ENCODE measurements around the gene HMCN1.
"Not testable (repeated sequence)": the region's sequence is repeated elsewhere in the genome, so short reads cannot be mapped to it uniquely, and the experiment has no call there.

Gene HMCN1

DNA sequence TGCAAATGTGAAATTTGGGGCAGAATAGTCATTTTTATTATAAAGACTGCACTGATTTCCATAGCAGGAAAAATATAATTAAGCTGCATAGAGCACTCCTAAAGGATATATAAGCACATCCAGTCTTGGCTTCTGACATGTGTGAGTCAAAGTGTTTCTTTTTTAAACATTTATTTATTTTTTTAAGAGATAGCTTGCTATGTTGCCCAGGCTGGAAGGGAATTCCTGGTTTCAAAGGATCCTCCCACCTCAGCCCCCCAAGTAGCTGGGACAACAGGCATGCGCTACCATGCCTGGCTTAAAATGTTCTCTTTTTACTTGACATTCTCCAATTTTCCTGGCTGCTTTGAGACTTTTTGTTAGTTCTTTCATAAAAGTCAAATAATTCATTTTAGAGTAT, 126.1 kb downstream of the HMCN1 start:
- DNase-seq, result no peak

DNA sequence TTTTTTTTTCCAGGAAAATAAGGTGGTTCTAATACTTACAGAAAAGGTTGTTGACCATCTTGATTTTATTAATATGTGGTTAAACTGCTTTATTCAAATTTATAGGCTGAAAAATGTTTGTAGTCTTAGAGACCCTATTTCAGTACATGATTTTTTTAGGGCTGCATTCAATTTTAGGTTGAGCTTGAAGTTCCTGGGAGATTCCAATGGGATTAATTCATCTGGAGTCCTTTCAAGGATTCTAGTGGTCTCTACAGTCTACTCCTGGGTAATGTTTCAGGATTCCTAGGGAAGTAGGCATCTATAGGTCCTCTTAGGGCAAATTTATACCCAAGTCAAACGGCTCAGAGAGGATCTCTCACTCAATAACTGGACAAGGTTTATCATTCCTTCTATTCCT, 126.7 kb downstream of the HMCN1 start:
- DNase-seq, result no peak

DNA sequence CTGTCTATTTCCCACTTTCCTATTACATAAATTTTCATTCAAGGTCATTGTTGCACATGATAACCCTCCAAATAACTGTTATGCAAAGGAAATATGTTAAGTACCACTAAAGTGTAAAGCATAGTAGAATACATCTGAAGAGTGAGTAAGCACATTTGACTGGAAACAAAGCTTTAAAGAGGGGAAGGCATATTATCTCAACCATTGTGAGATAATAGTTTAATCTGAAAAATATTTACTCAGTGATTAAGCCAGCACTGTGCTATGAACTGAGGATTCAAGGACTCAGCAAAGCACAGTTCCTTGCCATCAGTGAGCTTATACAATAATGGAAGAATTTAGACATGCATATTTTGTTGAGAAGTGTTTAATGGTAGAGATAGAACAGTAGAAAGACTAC, 127.4 kb downstream of the HMCN1 start:
- no peak for DNase-seq

DNA sequence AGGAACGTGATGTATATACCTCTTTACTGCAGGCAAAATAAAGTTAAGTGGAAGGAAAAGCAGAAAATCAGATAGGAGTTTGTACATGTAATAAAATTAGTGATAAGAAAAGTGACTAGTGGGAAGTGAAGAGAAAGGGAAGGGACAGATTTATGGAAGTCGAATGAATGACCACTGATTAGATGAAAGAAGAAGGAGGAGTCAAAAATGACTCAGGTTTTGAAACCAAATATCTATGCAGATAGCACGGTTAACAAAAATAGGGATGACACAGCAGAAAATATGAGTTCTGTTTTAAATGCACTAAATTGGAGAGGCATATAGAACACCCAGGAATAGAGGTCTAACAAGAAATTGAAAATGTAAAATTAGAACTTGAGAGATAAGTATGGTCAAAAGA, 128.0 kb downstream of the HMCN1 start:
- DNase-seq, result no peak

DNA sequence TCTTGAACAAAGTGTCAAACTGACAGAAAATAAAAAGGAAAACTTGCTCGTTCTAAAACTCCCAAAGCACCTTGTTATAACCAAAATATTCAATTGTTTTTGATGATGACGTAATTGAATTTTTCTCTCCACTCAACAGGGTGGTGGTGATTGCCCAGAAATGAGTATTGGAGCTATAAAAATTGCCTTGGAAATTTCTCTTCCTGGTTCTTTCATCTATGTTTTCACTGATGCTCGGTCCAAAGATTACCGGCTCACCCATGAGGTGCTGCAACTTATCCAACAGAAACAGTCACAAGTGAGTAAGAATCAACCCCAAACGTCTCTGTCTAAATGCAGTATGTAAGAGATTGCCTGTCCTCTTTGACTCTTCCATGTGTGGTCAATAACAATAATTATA, 130.1 kb downstream of the HMCN1 start:
- no peak for DNase-seq

DNA sequence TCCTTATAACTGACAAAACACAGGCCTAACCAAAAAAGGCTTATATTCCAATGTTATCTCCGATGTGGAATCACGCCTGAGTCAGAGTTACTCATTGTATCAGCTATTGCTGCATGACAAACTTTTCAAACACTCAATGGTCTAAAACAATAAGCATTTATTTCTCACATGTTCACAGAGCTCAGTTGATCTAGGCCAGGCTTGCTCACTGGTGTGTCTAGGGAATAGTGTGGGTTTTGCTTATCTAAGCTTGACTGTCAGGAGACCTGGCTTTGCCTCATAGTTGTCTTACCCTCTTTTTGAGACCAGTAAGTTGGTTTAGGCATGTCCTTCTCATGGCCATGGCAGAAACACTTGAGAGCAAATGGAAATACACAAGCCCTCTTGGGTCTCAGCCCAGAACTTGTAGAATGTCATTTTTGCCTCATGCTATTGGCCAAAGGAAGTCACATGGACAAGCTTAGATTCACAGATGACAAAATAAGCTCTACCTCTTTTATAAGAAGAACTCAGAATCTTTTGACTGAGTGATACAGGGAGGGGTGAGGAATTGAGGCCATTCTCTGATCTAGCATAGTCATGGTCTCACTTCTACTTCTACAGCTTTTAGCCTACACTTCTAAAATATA, 130.8 kb downstream of the HMCN1 start:
- no peak for DNase-seq

DNA sequence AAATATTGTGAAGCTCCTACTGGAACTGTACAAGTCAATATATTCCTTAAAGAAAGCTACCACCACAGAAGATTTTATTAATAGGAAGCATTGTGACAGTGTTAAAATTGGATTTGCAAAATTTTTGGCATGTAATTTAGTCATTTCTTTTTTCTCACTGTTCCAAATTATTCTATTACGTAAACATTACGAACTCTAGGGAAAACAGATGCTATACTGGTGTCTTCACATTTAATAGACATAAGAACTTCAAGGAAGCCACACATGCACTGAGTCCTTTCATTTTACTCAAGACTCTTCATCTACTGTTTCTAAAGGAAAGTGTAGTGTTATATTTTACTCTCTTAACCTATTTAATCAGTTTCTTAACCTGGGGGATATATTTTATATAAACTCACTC, 135.4 kb downstream of the HMCN1 start:
- no peak for DNase-seq

DNA sequence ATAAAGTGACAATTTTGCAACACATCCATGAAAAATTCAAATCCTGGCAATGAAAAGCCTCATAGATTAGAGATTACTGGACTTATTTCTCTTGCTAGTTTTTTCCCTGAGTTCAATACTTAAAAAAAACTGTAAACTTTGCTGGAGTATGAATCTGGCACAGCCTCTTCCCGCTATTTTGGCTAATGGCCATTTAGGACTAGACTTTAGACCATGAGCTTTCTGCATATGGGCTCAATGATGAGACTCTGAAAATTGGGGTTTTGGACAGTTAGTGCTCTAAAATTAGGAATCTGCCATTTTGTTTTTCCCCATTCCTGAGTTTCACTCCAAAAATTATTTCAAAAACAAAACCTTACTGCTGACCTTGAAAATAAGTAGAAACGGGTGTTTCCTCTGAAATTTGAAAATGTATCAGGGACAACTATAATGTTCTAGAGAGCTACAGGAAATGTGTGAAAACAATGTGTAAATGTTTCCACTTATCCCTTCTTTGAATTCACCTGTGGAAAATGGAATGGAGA, 137.5 kb downstream of the HMCN1 start:
- no peak for DNase-seq

DNA sequence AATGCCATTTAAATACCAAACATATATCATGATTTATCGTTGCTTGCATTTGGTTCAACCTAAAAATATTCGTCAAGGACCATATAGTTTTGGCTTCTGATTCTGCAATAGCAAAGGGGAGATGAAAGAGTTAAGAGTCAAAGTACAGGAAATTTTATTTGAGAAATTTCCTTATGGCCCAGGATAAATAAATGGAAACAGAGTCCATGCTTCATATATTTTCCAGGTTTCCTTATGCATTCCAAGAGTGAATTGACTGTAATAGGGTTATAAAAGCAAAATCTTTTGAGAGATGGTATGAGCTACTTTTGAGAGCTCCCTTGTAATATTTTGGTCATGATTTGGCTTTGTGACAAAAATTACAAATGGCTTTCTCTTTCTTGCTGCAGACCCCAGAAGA, 140.1 kb downstream of the HMCN1 start:
- DNase-seq, result no peak

DNA sequence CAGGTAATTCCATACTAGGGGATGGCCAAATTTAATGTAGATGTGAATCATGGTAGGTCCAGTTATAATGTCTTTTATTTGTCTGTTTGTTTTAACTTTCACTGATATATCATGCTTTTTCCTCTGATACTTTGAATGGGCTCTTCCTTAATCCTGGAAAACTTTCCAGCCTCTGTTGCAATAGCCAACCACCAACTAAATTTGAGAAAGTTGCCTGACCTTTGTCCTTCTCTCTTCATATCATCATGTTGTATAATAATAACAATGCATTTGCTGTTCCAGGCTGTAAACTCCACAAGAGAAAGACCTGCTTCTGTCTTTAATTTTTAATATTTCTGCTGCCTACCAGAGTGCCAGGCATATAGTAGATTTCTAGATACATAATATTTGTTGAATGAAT, 146.1 kb downstream of the HMCN1 start:
- DNase-seq, result no peak

DNA sequence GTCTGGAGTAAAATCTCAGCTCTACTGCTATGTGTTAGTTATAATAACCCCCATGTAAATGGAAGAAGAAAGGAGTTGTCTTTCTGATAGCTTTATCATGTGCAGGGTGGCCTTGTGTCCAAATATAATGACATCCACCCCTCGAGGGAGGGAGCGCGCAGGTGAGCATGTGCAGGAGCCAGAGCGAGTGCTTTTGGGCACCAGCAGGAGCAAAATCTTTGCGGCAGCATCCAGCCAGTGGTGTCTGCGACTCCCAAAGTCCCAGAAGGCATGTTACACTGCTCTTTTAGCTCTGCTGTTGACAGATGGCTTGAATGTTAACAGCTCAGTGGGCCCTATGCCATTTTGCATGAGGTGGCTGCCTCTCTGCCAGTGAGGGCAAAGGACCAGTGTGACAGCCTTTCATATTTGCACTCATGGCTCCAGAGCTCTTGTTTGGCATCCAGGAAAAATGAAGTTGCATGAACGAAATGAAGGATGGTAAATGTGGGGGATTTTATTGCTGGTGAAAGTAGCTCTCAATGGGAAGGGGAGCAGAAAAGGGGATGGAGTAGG, 146.7 kb downstream of the HMCN1 start:
- no peak for DNase-seq

DNA sequence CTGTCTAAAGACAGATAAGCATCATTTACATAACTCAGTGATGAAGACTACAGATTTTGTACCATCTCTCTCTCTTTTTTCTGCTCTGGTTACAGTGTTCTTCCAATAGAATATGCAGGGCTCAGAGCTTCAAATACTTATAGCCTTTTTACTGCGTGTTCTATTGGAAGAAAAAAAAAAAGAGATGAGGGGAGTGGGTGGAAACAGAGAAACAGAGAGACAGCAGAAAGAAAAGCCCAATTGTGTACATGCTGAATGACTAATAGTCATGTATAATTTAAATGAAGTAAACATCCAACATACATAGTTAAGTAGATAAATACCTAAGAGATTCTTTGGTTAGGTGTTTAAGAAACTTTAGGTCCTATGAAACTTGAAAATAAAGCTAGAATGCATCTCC, 151.9 kb downstream of the HMCN1 start:
- DNase-seq, result no peak

DNA sequence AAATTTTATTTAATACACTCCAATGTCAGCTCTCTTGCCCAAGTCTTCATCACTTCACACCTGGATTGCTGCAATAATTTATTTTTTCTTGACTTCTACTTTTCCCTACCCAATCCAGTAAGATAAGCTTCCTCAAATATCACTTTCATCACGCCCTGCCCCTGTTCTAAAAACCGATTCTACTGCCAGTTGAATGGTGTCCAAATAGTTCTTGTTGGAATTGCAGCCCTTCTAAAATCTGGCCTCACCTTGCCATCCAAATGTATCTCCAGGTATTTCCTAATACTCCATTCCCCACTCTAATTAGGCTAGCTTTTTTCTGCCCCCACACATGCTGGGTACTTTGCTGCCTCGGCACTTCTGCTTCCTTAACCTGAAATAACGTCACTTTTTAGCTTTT, 152.5 kb downstream of the HMCN1 start:
- DNase-seq, result no peak

DNA sequence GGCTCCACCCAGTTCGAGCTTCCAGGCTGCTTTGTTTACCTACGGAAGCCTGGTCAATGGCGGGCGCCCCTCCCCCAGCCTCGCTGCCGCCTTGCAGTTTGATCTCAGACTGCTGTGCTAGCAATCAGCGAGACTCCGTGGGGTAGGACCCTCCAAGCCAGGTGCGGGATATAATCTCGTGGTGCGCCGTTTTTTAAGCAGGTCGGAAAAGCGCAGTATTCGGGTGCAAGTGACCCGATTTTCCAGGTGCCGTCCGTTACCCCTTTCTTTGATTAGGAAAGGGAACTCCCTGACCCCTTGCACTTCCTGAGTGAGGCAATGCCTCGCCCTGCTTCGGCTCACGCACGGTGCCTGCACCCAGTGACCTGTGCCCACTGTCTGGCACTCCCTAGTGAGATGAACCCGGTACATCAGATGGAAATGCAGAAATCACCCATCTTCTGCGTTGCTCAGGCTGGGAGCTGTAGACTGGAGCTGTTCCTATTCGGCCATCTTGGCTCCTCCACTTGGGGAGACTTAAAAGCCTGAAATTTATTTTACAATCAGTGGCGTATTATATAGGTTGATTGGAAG, 158.7 kb downstream of the HMCN1 start:
- not testable (repeated sequence) for DNase-seq

DNA sequence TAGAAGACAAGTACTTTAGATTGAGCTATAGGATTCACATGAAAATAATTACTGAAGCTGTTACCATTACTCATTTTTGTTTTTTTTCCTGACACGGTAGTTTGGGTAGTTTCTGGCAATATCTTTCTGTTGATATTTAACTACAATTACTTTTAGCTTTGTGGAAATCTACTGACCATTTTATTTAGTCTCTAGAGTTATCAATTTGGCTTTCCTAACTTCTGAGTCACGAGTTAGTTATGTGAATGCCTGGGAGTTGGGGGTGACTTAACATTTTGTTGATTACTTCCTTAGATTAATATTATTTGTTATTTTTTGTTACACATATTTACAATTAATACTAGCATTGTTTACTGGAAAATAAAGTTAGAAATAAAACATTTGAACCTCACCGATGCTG, 160.6 kb downstream of the HMCN1 start:
- no peak for DNase-seq

DNA sequence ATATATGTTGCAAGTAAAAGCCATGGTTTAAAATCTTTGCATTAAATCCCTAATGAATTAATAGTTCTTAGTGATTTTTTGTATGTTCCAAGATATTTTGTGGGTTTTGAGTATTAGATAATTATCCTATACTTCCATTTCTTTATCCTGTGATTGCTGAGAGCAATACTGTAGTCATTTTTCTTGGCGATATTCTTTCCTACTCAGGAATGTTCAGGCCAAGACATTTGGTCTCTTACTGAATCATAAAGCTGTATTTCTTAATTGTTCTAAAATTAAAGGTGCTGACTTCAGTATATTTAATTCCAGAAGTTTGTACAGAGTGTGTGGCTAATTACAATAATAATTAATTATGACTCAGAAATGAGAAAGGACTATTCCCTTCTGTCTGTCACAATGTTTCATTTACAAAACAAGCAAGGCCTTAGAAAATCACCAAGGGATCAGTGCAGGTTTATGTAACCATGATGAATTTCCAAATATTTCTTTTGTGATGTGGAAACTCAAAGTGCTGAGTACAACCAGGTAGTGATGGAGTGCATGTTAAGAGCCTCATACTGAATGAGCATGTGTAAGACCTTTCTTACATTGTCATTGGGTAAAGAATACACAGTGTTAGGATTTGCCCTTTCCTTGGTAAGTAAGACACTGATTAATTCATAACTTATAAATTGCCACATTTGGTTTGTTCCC, 161.2 kb downstream of the HMCN1 start:
- DNase-seq, result no peak

DNA sequence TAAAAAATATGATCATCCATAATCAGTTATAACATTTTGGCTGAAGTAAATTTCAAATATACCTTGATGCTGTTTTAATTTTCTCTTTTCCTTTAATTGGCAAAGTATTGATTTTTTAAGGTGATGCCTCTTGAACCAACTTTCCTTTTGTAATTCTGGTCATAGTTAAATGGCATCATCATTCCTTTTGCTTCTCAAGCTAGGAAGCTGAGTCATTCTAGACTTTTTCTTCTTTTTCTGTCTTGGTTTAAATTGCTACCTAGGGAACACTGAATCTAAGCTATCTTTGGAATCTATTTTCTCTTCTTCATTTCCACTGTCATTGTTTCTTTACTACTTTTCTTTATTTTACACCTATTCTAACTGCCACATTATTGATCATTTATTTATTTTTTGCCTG, 162.7 kb downstream of the HMCN1 start:
- no peak for DNase-seq

DNA sequence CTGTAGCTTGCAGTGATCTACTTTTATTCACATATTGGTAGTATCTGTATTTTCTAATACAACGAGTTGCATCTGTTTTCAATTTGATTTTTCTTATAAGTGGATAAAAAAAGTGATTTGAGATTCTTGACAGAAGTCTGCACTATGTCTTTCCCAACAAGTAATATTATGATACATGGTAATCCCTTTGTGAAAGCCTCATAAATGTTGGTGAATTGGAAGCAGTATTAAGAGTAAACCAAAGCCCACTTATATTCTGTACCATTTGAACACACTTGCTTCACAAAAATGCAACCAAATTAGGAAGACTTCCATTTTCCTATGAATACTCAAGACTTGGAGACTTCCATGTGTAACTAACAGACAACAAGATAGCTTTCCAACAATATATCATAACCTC, 172.0 kb downstream of the HMCN1 start:
- DNase-seq, result no peak

DNA sequence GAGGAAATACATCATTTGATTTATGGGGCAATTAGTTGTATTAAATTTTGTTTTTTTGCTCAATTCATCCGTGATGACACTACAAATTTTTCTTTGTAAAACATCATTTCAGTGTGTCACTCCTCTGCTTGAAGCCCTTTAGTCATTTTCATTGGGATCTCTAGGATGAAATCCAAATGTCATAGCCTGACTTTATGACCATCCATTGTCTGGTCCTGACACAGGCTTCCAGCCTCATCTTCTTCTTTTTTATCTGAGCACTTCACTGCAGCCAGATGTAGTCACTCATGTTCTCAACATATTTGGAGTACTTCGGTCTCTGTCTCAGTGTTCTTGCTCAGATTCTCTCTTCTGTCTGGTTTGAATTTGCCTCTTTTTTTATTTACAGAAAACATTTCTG, 173.1 kb downstream of the HMCN1 start:
- DNase-seq, result no peak

DNA sequence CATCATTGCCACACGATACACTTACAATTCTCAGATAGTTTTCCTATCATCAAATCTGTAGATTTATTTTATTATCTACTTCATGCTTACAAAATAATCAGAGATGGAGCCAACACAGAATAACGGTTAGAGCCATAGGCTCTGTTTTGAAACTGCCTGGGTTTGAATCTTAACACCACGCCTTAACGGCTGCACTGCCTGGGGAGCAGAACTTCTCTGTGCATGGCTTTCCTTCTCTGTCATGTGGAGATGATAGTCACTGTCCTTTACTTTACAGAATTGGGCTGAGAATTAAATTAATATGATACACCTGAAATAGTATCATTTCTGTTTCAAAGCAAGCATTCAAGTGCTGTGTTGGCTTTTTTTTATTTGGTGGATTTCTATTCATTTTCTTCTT, 177.8 kb downstream of the HMCN1 start:
- DNase-seq, result no peak

DNA sequence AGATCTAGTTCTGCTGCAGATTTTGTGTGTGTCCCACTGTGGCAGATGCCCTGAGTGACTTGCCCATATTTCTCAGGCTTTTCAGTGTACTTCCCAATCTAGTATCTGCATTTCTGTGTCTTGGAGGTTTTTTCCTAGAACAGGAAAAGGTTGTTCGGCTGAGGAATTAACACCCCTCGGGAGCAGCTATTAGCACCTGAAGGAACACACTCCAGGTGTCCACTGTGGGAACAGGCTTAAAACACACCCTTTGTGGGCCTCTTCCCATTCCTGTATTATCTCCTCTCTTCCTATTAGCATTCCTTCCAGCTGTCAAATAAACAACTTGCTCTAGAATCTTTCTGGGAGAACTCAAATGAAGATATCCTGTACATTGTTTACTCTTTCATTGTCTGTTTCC, 178.3 kb downstream of the HMCN1 start:
- no peak for DNase-seq

DNA sequence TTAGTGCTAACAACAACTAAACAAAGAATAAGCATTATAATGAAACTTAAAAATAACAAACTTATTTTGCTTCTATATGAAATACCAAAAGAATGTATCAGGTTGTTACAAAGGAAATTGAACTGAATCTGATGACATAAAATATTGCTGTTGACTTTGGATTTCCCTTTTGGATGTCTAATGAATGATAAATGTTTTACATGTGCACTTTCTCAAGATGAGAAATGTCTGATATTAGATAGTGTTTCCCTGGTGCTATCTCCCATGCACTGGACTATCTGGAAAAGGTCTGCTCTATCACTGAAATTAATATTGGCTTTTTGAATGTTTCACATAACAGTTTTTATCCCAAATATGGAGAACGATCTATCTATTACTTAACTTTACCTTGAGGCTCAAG, 179.9 kb downstream of the HMCN1 start:
- DNase-seq, result no peak

DNA sequence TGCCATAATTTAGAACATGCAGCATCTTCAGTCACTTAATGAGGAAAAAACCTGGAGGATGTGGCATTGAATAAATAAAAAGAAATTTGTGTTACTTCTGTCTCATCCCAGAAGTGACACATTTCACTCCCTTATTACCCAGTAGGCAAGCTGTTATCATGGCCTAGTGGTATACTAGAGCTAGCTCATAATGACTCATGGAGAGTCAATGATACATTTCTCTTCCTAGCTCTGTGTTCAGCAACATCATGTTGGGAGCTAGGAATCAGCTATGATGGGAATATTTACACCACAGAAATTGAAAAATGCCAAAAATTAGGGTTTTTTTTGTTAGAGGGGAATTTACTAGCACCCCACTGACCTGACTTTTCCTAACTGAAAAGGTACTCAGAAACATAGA, 182.7 kb downstream of the HMCN1 start:
- DNase-seq, result no peak

DNA sequence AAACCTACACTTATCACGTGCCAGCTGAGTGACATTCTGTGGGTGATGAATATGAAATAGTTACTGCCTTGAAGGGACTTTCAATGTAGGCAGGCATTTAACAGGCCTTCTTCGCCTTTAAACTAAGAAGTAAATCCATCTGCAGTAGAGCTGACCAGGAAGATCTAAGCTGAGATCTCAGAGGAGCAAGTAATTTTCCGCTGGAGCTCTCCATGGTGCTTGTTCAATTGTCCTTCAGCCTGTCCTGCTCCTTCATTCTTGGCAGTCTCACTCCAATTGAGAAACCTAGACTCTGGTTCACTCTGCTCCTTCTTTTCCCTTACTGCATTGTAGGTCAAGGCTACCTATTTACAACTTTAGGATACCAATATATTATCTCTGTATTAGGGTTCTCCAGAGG, 183.5 kb downstream of the HMCN1 start:
- DNase-seq, result no peak

Measured in NCI-H1048 (cell line).